ENCODE results near the gene ASB8. TPM values are rescaled to one million over a fixed set of nuclear protein-coding genes. Genes with fewer than 3 reads are reported as not detected.

Gene ASB8
- total RNA-seq, 1 experiment from 2014 or later = 34.4 TPM

DNA sequence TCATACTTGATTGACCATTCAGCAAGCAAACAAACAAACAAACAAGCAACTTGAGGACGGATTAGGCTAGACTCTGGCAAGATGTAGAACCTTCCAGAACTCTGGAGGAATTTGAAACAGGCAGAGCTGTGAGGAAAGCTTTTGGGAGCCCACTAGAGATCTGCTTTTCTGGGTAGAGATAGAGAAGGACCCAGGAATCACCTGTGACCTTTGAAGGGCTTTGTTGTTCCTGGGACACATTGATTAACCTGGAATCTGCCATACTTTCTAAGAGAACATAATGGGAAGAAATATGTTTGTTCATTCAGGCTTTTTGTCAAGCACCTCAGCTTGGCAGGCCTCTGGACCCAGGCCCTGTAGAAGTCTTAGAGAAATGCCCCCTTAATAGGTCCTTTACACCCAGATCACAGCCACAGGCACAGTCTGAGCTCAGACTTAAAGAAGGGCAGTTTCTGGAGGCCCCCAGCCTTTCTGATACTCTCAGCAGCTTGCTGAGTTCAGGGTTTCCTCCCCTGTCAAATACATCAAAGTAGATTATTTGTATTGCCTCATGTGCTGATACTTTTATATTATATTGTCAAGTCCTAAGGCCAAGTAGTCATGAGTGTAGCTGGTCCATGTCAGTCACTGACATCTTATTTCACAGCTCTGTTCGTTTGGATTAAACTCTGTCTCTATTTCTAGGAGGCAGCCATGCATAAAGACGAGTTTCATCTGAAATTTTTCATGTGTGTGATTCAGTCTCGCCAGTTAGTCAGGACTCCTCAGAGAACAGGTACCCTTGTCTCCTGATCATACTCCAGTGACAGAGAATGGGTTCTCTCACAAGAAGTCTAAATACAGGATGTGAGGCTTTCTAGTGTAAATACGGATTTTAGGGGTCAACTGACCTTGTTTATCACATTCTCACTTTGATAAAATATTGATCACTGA lies 50.4 kb downstream of the ASB8 start:
- no peak for ATAC-seq
- Histone ChIP-seq H3K36me3 (ENCODE audit: low read depth, low read length) (no peaks in the 10 kb centered on the region), H3K27ac (ENCODE audit: low read length) (peak overlapping the region; percentile 96), H3K27me3 (ENCODE audit: low read length) (no peaks in the 10 kb centered on the region), H3K79me2 (ENCODE audit: low read length) (peaks cover 37% of the 10 kb centered on the region), H3K9me2 (replicated peaks; ENCODE audit: low read length) (no peaks in the 10 kb centered on the region), H3F3A (ENCODE audit: low read length, unreplicated experiment) (no peaks in the 10 kb centered on the region), H3K9me3 (ENCODE audit: low read length) (no peaks in the 10 kb centered on the region), H3K9ac (ENCODE audit: low read length) (peak overlapping the region; percentile 96), H3K4me1 (ENCODE audit: insufficient read depth, low read length) (peaks cover 43% of the 10 kb centered on the region), H3K4me3 (ENCODE audit: low read length) (peak overlapping the region; percentile 90), H2AFZ (ENCODE audit: low read length) (peak overlapping the region; percentile 97), H3K4me2 (ENCODE audit: low read length) (peak overlapping the region; percentile 98), H4K20me1 (ENCODE audit: low read length) (no peaks in the 10 kb centered on the region)
- CTCF ChIA-PET = no interaction called here
- TF ChIP-seq EZH2 (IDR thresholded peaks at IDR 0.05; ENCODE audit: low read length, unreplicated experiment) (no peak), EZH2phosphoT487 (IDR thresholded peaks at IDR 0.05; ENCODE audit: borderline replicate concordance, low read length) (no peak)
- TF ChIP-seq, protein P1, sequence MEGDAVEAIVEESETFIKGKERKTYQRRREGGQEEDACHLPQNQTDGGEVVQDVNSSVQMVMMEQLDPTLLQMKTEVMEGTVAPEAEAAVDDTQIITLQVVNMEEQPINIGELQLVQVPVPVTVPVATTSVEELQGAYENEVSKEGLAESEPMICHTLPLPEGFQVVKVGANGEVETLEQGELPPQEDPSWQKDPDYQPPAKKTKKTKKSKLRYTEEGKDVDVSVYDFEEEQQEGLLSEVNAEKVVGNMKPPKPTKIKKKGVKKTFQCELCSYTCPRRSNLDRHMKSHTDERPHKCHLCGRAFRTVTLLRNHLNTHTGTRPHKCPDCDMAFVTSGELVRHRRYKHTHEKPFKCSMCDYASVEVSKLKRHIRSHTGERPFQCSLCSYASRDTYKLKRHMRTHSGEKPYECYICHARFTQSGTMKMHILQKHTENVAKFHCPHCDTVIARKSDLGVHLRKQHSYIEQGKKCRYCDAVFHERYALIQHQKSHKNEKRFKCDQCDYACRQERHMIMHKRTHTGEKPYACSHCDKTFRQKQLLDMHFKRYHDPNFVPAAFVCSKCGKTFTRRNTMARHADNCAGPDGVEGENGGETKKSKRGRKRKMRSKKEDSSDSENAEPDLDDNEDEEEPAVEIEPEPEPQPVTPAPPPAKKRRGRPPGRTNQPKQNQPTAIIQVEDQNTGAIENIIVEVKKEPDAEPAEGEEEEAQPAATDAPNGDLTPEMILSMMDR (conservative IDR thresholded peaks at IDR 0.05; ENCODE audit: low read depth, low read length) = no peak
- no peak for DNase-seq
- BruUV-seq (replicated peaks) = no TSS peak
- POLR2A ChIA-PET (ENCODE audit: unreplicated experiment) = interaction anchor here (0.8 kb wide), 1 partner anchor 49 kb away, joined by 5 read pairs; no protein-coding TSS in a partner anchor
- intact Hi-C loops (cut with micrococcal nuclease) = no loop called here

DNA sequence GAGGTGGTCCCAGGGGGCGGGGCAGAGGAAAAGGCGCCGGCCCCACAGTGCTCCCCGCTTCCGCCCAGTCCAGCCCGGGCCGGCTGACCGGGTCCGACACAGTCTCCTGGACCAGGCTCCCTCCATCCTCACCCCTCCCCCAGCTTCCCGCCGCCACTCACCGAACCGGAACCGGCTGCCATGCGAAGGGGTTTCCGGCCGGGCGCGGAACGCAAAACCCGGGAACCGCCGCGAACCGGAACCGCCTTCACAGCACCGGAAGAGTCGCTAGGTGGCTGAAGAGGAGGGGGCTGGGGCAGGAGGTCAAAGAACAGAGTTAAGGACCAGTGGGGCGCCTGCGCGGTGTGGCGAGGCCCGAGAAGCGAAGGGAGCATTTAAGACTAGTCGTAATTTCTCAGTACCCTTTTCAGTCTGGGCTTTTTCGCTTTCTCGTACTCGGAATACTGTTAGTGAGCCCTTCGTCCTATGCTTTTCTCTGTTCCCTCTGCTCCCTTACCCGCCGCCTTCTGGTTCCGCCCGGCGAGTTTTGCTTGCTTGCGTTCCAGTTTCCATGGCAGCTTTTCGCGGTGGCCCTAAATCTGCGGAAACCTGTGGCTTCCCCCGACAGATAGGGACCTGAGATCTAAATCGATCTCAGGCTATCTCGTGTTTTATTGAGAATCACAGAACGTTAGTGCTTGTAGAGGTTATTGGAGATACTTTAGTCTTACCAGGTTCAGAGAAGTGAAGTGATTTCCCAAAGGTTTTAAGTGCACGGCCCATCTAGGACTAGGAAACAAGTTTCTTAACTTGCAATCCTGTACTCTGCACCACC lies 51.2 kb downstream of the ASB8 start, which contains the start of gene SENP1:
TSS of gene SENP1 (minus strand) at position 213 of the 814 bp plus-strand sequence. CDS start 4,607 bp downstream, outside the sequence.
- Histone ChIP-seq H3K9ac (ENCODE audit: low read length) (peak within 1 kb of the TSS; percentile 96), H3F3A (ENCODE audit: low read length, unreplicated experiment) (no peaks in the 10 kb centered on the region), H3K9me2 (replicated peaks; ENCODE audit: low read length) (no peaks in the 10 kb centered on the region), H4K20me1 (ENCODE audit: low read length) (no peaks in the 10 kb centered on the region), H3K4me2 (ENCODE audit: low read length) (peak within 1 kb of the TSS; percentile 98), H3K27me3 (ENCODE audit: low read length) (no peaks in the 10 kb centered on the region), H3K79me2 (ENCODE audit: low read length) (peaks cover 44% of the 10 kb centered on the region), H2AFZ (ENCODE audit: low read length) (peak within 1 kb of the TSS; percentile 97), H3K27ac (ENCODE audit: low read length) (peak within 1 kb of the TSS; percentile 96), H3K4me3 (ENCODE audit: low read length) (peak within 1 kb of the TSS; percentile 90), H3K4me1 (ENCODE audit: insufficient read depth, low read length) (peaks cover 43% of the 10 kb centered on the region), H3K36me3 (ENCODE audit: low read depth, low read length) (no peaks in the 10 kb centered on the region), H3K9me3 (ENCODE audit: low read length) (no peaks in the 10 kb centered on the region)
- DNase-seq = peak; percentile 85
- peak; percentile 82 for ATAC-seq
- POLR2A ChIA-PET (ENCODE audit: unreplicated experiment) = interaction anchor here (0.8 kb wide), 1 partner anchor 50 kb away, joined by 5 read pairs; no protein-coding TSS in a partner anchor
- TF ChIP-seq, protein P1 (conservative IDR thresholded peaks at IDR 0.05; ENCODE audit: low read depth, low read length) = no peak
- TF ChIP-seq EZH2phosphoT487 (IDR thresholded peaks at IDR 0.05; ENCODE audit: borderline replicate concordance, low read length) (no peak), EZH2 (IDR thresholded peaks at IDR 0.05; ENCODE audit: low read length, unreplicated experiment) (no peak)
- intact Hi-C loops (cut with micrococcal nuclease) = loop anchor here (2.0 kb wide), 2 partner anchors 13 to 51 kb away; partner anchors contain the start of genes ASB8 and PFKM
- CTCF ChIA-PET = no interaction called here
- TSS peak; percentile 82 for BruUV-seq (replicated peaks)
